ENCODE data around the gene PROSER2.
"Not testable (repeated sequence)": the region's sequence is repeated elsewhere in the genome, so short reads cannot be mapped to it uniquely, and the experiment has no call there.

PROSER2 gene

GRCh38 chr10:11885437-11886137, 62.4 kb downstream of the PROSER2 start:
- Histone ChIP-seq H3K36me3 (replicated peaks; ENCODE audit: low read depth, low read length) (no peaks in the 10 kb centered on the region), H3K4me3 (ENCODE audit: low read length) (no peak overlapping the region), H3K27me3 (ENCODE audit: low read depth, low read length) (no peaks in the 10 kb centered on the region), H4K20me1 (ENCODE audit: insufficient read depth, low read length) (no peaks in the 10 kb centered on the region), H2AFZ (ENCODE audit: low read depth, low read length) (no peak overlapping the region), H3K9ac (ENCODE audit: low read length) (no peak overlapping the region), H3K4me2 (ENCODE audit: low read length) (no peak overlapping the region), H3K27ac (ENCODE audit: low read length) (no peak overlapping the region), H3K9me3 (ENCODE audit: insufficient read depth, low read length) (no peaks in the 10 kb centered on the region), H3K79me2 (ENCODE audit: low read length) (no peaks in the 10 kb centered on the region), H3K4me1 (ENCODE audit: low read length) (peaks cover 20% of the 10 kb centered on the region)
- TF ChIP-seq EZH2phosphoT487 (IDR thresholded peaks at IDR 0.05; ENCODE audit: low read depth): no peak
- no peak for TF ChIP-seq CTCF (IDR thresholded peaks at IDR 0.05; ENCODE audit: low read depth, low read length)

- H3K9ac ChIP-seq (ENCODE audit: low read length): peak overlapping the region; percentile 46; the same call in 1 of the 2 replicates
- H3K27me3 ChIP-seq (ENCODE audit: low read depth, low read length): no peaks in the 10 kb centered on the region
- H4K20me1 ChIP-seq (ENCODE audit: insufficient read depth, low read length): no peaks in the 10 kb centered on the region
- peaks cover 20% of the 10 kb centered on the region for H3K4me1 ChIP-seq (ENCODE audit: low read length)
- peak overlapping the region; percentile 64 for H3K4me2 ChIP-seq (ENCODE audit: low read length)
- peak overlapping the region; percentile 36; the same call in 1 of the 2 replicates for H3K27ac ChIP-seq (ENCODE audit: low read length)
- no peaks in the 10 kb centered on the region for H3K9me3 ChIP-seq (ENCODE audit: insufficient read depth, low read length)
- H3K4me3 ChIP-seq (ENCODE audit: low read length): no peak overlapping the region
- no peak for TF ChIP-seq EZH2phosphoT487 (IDR thresholded peaks at IDR 0.05; ENCODE audit: low read depth)
- TF ChIP-seq CTCF (IDR thresholded peaks at IDR 0.05; ENCODE audit: low read depth, low read length): no peak
- no peaks in the 10 kb centered on the region for H3K79me2 ChIP-seq (ENCODE audit: low read length)
- H2AFZ ChIP-seq (ENCODE audit: low read depth, low read length): 0 out of 2 replicates have a peak overlapping the region, but pooled peaks have one; percentile 77
- no peaks in the 10 kb centered on the region for H3K36me3 ChIP-seq (replicated peaks; ENCODE audit: low read depth, low read length)
These were observed 63.0 kb downstream of the PROSER2 start for GRCh38 chr10:11886138-11886474.

- peak overlapping the region; percentile 46; the same call in 1 of the 2 replicates for H3K9ac ChIP-seq (ENCODE audit: low read length)
- H3K4me2 ChIP-seq (ENCODE audit: low read length): peak overlapping the region; percentile 64
- no peaks in the 10 kb centered on the region for H3K36me3 ChIP-seq (replicated peaks; ENCODE audit: low read depth, low read length)
- peak overlapping the region; percentile 23; the same call in 1 of the 2 replicates for H3K4me3 ChIP-seq (ENCODE audit: low read length)
- peaks cover 20% of the 10 kb centered on the region for H3K4me1 ChIP-seq (ENCODE audit: low read length)
- H2AFZ ChIP-seq (ENCODE audit: low read depth, low read length): peak overlapping the region; percentile 77
- H4K20me1 ChIP-seq (ENCODE audit: insufficient read depth, low read length): no peaks in the 10 kb centered on the region
- TF ChIP-seq EZH2phosphoT487 (IDR thresholded peaks at IDR 0.05; ENCODE audit: low read depth) (no peak), CTCF (IDR thresholded peaks at IDR 0.05; ENCODE audit: low read depth, low read length) (no peak)
- no peaks in the 10 kb centered on the region for H3K27me3 ChIP-seq (ENCODE audit: low read depth, low read length)
- H3K27ac ChIP-seq (ENCODE audit: low read length): peak overlapping the region; percentile 36; the same call in 1 of the 2 replicates
- H3K79me2 ChIP-seq (ENCODE audit: low read length): no peaks in the 10 kb centered on the region
- H3K9me3 ChIP-seq (ENCODE audit: insufficient read depth, low read length): no peaks in the 10 kb centered on the region
These were observed 63.7 kb downstream of the PROSER2 start for GRCh38 chr10:11886851-11887250.

GRCh38 chr10:11887381-11888227, 64.4 kb downstream of the PROSER2 start:
- Histone ChIP-seq H3K27ac (ENCODE audit: low read length) (peak overlapping the region; percentile 36; the same call in 1 of the 2 replicates), H3K4me2 (ENCODE audit: low read length) (peak overlapping the region; percentile 64)

GRCh38 chr10:11889263-11889662, 66.1 kb downstream of the PROSER2 start:
- H3K27ac ChIP-seq (ENCODE audit: low read length); H3K4me3 ChIP-seq (ENCODE audit: low read length); H3K36me3 ChIP-seq (replicated peaks; ENCODE audit: low read depth, low read length); H2AFZ ChIP-seq (ENCODE audit: low read depth, low read length); H4K20me1 ChIP-seq (ENCODE audit: insufficient read depth, low read length); H3K4me2 ChIP-seq (ENCODE audit: low read length); H3K9me3 ChIP-seq (ENCODE audit: insufficient read depth, low read length); H3K79me2 ChIP-seq (ENCODE audit: low read length); H3K27me3 ChIP-seq (ENCODE audit: low read depth, low read length); H3K9ac ChIP-seq (ENCODE audit: low read length): not testable (repeated sequence)
- peaks cover 20% of the 10 kb centered on the region for H3K4me1 ChIP-seq (ENCODE audit: low read length)

More at GRCh38 chr10:11887381-11888227, 64.4 kb downstream of the PROSER2 start:
- H2AFZ ChIP-seq (ENCODE audit: low read depth, low read length): peak overlapping the region; percentile 77
- TF ChIP-seq CTCF (IDR thresholded peaks at IDR 0.05; ENCODE audit: low read depth, low read length) (no peak), EZH2phosphoT487 (IDR thresholded peaks at IDR 0.05; ENCODE audit: low read depth) (no peak)
- H3K79me2 ChIP-seq (ENCODE audit: low read length): no peaks in the 10 kb centered on the region
- H3K4me1 ChIP-seq (ENCODE audit: low read length): peaks cover 20% of the 10 kb centered on the region
- no peaks in the 10 kb centered on the region for H3K27me3 ChIP-seq (ENCODE audit: low read depth, low read length)
- no peak overlapping the region; the same call in 1 of the 2 replicates for H3K9ac ChIP-seq (ENCODE audit: low read length)
- H3K36me3 ChIP-seq (replicated peaks; ENCODE audit: low read depth, low read length): no peaks in the 10 kb centered on the region
- H3K4me3 ChIP-seq (ENCODE audit: low read length): no peak overlapping the region
- no peaks in the 10 kb centered on the region for H4K20me1 ChIP-seq (ENCODE audit: insufficient read depth, low read length)
- no peaks in the 10 kb centered on the region for H3K9me3 ChIP-seq (ENCODE audit: insufficient read depth, low read length)

All from OCI-LY3 (cell line).